ENCODE results near the gene TSPYL4.

Gene TSPYL4

DNA sequence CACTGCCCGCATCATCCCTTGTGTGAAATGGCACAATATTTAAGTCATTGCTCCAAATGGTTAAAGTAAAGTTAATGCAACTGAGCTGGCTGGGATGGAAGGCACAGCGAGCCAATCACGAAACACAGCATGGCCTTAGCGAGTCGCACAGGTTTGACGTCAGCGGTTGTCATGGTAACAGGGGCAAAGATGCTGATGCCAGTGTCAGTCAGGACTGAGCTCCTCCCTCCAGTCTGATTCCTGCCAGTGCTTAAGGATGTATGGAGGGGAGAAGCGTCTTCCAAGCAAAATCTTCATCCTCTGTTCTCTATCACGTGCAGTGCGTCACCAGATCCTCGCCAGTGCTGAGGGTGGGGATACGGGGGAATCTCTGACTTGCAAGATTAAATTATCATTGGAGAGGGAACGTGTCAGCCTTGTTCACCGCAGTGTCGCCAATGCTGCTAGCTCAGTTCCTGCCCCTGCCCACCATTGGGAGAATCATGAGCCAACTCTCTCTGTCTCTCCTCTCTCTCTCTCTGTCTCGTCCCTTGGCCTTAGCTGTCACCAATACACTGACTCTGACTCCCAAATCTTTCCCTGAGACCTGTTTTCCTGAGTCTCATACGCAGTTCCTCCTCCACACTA lies 24.5 kb downstream of the TSPYL4 start:
- Histone ChIP-seq H3K27ac (ENCODE audit: low read depth, low read length) (no peak overlapping the region), H3K4me3 (ENCODE audit: insufficient read depth, low read length, poor library complexity, severe bottlenecking) (no peak overlapping the region), H3K9me2 (replicated peaks; ENCODE audit: insufficient read depth, low read length) (no peaks in the 10 kb centered on the region), H3K9me3 (ENCODE audit: insufficient read depth, low read length) (no peaks in the 10 kb centered on the region), H3K36me3 (ENCODE audit: low read length) (no peaks in the 10 kb centered on the region), H3F3A (ENCODE audit: insufficient read depth) (no peaks in the 10 kb centered on the region), H3K9ac (ENCODE audit: low read length) (no peak overlapping the region), H3K4me2 (ENCODE audit: low read depth, low read length, poor library complexity, severe bottlenecking) (no peak overlapping the region), H3K79me2 (ENCODE audit: insufficient read depth, low read length) (no peaks in the 10 kb centered on the region), H3K27me3 (ENCODE audit: low read length) (no peaks in the 10 kb centered on the region), H2AFZ (ENCODE audit: low read depth, low read length, severe bottlenecking) (no peak overlapping the region), H4K20me1 (ENCODE audit: low read depth, low read length) (no peaks in the 10 kb centered on the region)
- TF ChIP-seq EZH2phosphoT487 (conservative IDR thresholded peaks at IDR 0.05; ENCODE audit: low read length) = no peak
- TF ChIP-seq, protein P1, sequence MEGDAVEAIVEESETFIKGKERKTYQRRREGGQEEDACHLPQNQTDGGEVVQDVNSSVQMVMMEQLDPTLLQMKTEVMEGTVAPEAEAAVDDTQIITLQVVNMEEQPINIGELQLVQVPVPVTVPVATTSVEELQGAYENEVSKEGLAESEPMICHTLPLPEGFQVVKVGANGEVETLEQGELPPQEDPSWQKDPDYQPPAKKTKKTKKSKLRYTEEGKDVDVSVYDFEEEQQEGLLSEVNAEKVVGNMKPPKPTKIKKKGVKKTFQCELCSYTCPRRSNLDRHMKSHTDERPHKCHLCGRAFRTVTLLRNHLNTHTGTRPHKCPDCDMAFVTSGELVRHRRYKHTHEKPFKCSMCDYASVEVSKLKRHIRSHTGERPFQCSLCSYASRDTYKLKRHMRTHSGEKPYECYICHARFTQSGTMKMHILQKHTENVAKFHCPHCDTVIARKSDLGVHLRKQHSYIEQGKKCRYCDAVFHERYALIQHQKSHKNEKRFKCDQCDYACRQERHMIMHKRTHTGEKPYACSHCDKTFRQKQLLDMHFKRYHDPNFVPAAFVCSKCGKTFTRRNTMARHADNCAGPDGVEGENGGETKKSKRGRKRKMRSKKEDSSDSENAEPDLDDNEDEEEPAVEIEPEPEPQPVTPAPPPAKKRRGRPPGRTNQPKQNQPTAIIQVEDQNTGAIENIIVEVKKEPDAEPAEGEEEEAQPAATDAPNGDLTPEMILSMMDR (IDR thresholded peaks at IDR 0.05; ENCODE audit: insufficient read depth, low read length, poor library complexity, severe bottlenecking) = no peak

- Histone ChIP-seq H4K20me1 (ENCODE audit: low read depth, low read length) (no peaks in the 10 kb centered on the region), H2AFZ (ENCODE audit: low read depth, low read length, severe bottlenecking) (no peak overlapping the region), H3K27ac (ENCODE audit: low read depth, low read length) (no peak overlapping the region), H3K79me2 (ENCODE audit: insufficient read depth, low read length) (no peaks in the 10 kb centered on the region), H3K27me3 (ENCODE audit: low read length) (no peaks in the 10 kb centered on the region), H3K36me3 (ENCODE audit: low read length) (no peaks in the 10 kb centered on the region), H3K4me2 (ENCODE audit: low read depth, low read length, poor library complexity, severe bottlenecking) (no peak overlapping the region), H3K4me3 (ENCODE audit: insufficient read depth, low read length, poor library complexity, severe bottlenecking) (no peak overlapping the region), H3F3A (ENCODE audit: insufficient read depth) (no peaks in the 10 kb centered on the region), H3K9ac (ENCODE audit: low read length) (no peak overlapping the region), H3K9me3 (ENCODE audit: insufficient read depth, low read length) (no peaks in the 10 kb centered on the region), H3K9me2 (replicated peaks; ENCODE audit: insufficient read depth, low read length) (no peaks in the 10 kb centered on the region)
- TF ChIP-seq, protein P1 (IDR thresholded peaks at IDR 0.05; ENCODE audit: insufficient read depth, low read length, poor library complexity, severe bottlenecking) = no peak
- no peak for TF ChIP-seq EZH2phosphoT487 (conservative IDR thresholded peaks at IDR 0.05; ENCODE audit: low read length)
Measured at GRCh38 chr6:116223355-116223754, 30.5 kb downstream of the TSPYL4 start.

DNA sequence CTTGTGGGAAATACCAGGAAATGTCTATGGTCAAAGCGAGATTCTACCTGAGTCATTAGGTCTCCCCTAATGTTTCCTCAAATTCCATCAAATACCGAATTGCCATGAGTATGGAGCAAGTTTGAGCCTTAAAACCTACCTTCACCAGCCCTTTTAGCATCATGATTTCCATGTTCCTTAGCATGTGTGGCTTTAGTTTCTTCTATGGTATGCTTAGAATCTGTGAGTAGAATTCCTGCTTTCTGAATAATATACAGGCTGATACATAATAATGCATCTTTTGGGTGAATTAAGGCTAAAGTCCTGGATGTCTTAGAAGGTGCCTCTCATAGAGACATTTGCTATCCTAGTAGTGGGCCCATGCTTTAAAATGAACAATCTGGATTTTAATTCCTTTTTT lies 32.0 kb downstream of the TSPYL4 start:
- H3K9ac ChIP-seq (ENCODE audit: low read length) = no peak overlapping the region
- no peaks in the 10 kb centered on the region for H4K20me1 ChIP-seq (ENCODE audit: low read depth, low read length)
- H3K36me3 ChIP-seq (ENCODE audit: low read length) = no peaks in the 10 kb centered on the region
- no peak overlapping the region for H2AFZ ChIP-seq (ENCODE audit: low read depth, low read length, severe bottlenecking)
- H3K27me3 ChIP-seq (ENCODE audit: low read length) = no peaks in the 10 kb centered on the region
- no peaks in the 10 kb centered on the region for H3K9me2 ChIP-seq (replicated peaks; ENCODE audit: insufficient read depth, low read length)
- peaks cover 11% of the 10 kb centered on the region; the same call in 1 of the 2 replicates for H3F3A ChIP-seq (ENCODE audit: insufficient read depth)
- no peak overlapping the region for H3K4me2 ChIP-seq (ENCODE audit: low read depth, low read length, poor library complexity, severe bottlenecking)
- H3K4me3 ChIP-seq (ENCODE audit: insufficient read depth, low read length, poor library complexity, severe bottlenecking) = no peak overlapping the region
- H3K27ac ChIP-seq (ENCODE audit: low read depth, low read length) = no peak overlapping the region
- H3K9me3 ChIP-seq (ENCODE audit: insufficient read depth, low read length) = no peaks in the 10 kb centered on the region
- no peak for TF ChIP-seq EZH2phosphoT487 (conservative IDR thresholded peaks at IDR 0.05; ENCODE audit: low read length)
- TF ChIP-seq, protein P1 (IDR thresholded peaks at IDR 0.05; ENCODE audit: insufficient read depth, low read length, poor library complexity, severe bottlenecking) = no peak
- H3K79me2 ChIP-seq (ENCODE audit: insufficient read depth, low read length) = no peaks in the 10 kb centered on the region
